Left ventricle myocardium superior (tissue), 1 donor: Measurements from ENCODE around the gene RBM19. TPM values are rescaled to one million over a fixed set of nuclear protein-coding genes. Genes with fewer than 3 reads are reported as not detected.

Experiments used
- ATAC-seq: fragments of 200-7000 bp; cut with Tn5 transposase; one replicate; pipeline ENCODE4 v1.9.1; 2020; ENCODE audit warnings: mild to moderate bottlenecking, moderate library complexity
- DNase-seq: peaks from one replicate; pipeline ENCODE4 v3.0.0-alpha.2; 2020
- intact Hi-C: fragments of 100-400 bp; cut with micrococcal nuclease; formaldehyde crosslinking; loops from one replicate; pipeline ENCODE4 v1.11.0; 2022
- total RNA-seq: library from RNA; stranded (reverse); fragmentation: NEBNext Ultra II Directional; extraction: Animal tissue kit (Norgen Biotek cat#: 25700); gene quantifications from one replicate; pipeline ENCODE4 v1.2.1, GENCODE V29; 2021
- donor health status: DM: no; HTN: yes; CAD: no; lungs with severe emphysema.

The RBM19 gene
- total RNA-seq, 1 donor from 2014 or later, result 19.8 TPM

GRCh38 chr12:113895176-113895575 lies 70.9 kb downstream of the RBM19 start:
- ATAC-seq, result no peak
- DNase-seq, result no peak
- intact Hi-C loops, result no loop called here

- intact Hi-C loops, result no loop called here
- DNase-seq (no peak), ATAC-seq (peak; percentile 60)
These were observed 71.4 kb downstream of the RBM19 start for GRCh38 chr12:113894697-113895096.

DNA sequence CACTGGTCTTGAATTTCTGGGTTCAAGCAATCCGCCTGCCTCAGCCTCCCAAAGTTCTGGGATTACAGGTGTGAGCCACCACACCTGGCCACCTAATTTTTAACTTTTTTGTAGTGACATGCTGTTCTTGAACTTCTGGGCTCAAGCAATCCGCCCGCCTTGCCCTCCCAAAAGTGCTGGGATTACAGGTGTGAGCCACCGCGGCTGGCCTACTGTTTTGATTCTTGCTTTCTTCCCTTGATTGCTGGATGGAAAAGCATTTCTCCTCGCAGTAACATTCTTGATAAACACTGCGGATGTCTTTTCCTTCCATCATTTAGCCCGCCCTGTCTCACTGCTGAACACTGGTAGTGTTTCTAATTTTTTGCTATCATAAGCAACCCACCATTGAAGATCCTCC lies 72.9 kb downstream of the RBM19 start:
- no peak for ATAC-seq
- DNase-seq, result no peak
- intact Hi-C loops, result no loop called here

DNA sequence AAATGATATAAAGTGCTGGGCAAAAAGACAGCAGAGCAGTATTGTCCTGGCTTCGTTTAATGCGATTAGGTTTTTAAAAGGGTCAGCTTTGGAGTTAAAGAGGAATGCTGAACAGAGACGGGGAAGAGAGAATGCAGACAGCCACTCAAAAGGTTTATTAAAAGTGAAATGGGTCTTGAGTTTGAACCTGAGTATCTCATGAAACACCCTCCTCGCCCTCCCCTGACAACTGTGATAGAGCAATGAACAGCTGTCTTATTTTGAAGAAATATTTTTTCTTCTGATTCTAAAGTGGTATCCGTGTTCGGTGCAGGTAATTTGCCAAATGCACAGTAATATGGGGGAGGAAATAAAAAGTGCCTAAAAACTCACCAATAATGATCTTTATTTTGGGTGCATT lies 73.6 kb downstream of the RBM19 start:
- no peak for DNase-seq
- intact Hi-C loops, result no loop called here
- ATAC-seq, result no peak

DNA sequence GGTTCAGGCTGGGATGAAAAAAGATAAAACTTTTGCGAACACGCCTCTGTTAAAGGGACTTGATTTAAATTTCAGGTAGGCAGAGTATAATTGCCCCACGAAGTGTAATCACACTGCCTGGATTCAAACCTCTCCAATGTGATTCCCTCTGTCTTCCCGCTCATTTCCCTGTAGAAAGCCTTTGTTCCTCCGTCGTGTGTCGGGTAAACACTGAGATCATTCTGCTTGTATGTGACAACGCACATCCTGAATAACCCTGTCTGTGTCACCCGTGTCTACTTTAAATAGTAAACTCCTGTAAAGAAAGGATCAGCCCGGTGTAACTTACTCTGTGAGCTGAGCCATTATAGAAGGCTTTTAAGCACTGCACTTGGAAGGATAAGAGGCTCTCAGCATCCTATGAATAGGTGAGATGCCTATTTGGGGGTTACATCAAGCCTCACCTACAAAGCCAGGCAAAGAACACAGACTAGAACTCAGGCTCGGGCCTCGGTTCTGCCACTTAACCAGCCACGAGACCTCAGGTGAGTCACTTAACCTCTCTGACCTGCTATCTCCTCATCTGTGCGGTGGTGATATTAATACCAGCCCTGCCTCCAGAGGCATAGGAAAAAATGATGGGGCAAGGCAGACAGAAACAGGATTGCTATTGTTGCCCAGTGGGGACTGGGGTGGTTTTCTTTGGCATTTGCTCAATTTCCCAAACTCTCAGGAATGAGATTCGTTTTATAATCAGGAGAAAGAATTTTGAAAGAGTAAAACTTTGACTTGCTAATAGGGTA lies 74.2 kb downstream of the RBM19 start:
- DNase-seq (no peak), ATAC-seq (no peak)
- intact Hi-C loops, result no loop called here

DNA sequence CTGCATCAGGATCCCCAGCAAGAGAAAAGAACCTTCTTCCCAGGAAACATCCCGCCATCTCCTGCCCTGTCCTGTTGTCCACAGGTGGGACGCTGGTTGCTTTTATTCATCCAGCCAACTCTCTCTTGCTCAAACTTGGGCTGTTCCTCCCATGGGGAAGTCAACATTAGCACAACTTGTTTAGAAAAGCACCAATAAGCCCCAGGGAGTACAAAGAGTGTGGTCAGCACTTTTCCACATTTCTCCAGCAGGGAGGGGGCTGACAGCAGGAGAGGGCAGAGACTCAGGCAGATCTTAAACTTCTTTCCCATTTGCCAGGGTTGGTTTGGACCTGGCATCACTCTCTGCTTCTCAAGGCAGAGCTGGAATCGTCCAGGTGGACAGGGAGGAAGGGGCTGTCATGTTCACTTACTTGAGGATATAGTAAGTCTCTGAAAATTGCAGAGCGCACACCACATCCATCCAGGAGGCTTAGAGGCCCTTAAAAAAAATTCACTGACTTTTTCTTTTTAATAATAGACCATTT lies 74.9 kb downstream of the RBM19 start:
- intact Hi-C loops, result no loop called here
- no peak for DNase-seq
- ATAC-seq, result no peak

GRCh38 chr12:113889891-113890581 lies 76.1 kb downstream of the RBM19 start:
- DNase-seq, result no peak
- no peak for ATAC-seq
- intact Hi-C loops, result no loop called here

- DNase-seq (no peak), ATAC-seq (peak; percentile 14)
- intact Hi-C loops, result no loop called here
These were observed 77.0 kb downstream of the RBM19 start for GRCh38 chr12:113889076-113889475.

- ATAC-seq (no peak), DNase-seq (no peak)
- intact Hi-C loops, result no loop called here
These were observed 77.7 kb downstream of the RBM19 start for GRCh38 chr12:113888435-113888834.

- ATAC-seq (no peak), DNase-seq (no peak)
- intact Hi-C loops, result no loop called here
These were observed 78.2 kb downstream of the RBM19 start for GRCh38 chr12:113887906-113888305.

GRCh38 chr12:113886721-113887120 lies 79.4 kb downstream of the RBM19 start:
- intact Hi-C loops, result no loop called here
- no peak for ATAC-seq

DNA sequence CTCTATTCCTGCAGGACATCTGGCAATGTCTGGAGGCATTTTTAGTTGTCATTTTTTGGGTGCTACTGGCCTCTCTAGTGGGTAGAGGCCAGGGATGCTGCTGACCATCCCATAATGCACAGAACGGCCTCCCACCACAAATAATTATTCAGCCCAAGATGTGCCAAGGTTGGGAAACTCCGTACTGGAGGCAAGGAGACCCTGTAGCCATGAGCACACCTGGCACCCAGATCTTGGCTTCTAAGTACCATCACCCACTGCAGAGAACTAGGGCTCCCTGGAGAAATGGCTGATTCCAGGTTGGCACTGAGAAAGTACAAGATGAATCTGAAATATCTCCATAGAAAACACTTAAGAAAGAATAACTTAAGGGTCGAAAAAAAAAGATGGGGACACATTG lies 81.7 kb downstream of the RBM19 start:
- DNase-seq (no peak), ATAC-seq (no peak)
- intact Hi-C loops, result no loop called here

More at GRCh38 chr12:113886721-113887120, 79.4 kb downstream of the RBM19 start:
- DNase-seq, result no peak

DNA sequence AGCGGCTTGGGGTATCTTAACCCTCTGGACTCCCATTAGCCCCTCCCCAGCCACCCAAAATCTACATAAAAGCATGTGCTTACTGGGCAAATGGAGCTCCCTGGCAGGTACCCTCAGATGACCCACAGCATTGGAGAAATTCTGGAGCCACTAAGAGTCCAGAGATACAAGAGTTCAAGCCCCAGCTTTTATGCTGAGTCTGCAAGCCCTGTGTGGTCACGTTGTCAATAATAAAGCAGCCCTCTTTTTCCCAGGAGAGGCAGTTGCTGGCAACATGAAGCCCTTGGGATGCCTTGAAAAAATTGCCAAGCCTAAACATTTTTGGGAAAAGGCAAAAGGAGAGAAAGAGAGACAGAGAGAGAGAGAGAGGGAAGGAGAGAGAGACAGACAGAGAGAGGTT lies 83.4 kb downstream of the RBM19 start:
- ATAC-seq (no peak), DNase-seq (no peak)
- intact Hi-C loops, result no loop called here

DNA sequence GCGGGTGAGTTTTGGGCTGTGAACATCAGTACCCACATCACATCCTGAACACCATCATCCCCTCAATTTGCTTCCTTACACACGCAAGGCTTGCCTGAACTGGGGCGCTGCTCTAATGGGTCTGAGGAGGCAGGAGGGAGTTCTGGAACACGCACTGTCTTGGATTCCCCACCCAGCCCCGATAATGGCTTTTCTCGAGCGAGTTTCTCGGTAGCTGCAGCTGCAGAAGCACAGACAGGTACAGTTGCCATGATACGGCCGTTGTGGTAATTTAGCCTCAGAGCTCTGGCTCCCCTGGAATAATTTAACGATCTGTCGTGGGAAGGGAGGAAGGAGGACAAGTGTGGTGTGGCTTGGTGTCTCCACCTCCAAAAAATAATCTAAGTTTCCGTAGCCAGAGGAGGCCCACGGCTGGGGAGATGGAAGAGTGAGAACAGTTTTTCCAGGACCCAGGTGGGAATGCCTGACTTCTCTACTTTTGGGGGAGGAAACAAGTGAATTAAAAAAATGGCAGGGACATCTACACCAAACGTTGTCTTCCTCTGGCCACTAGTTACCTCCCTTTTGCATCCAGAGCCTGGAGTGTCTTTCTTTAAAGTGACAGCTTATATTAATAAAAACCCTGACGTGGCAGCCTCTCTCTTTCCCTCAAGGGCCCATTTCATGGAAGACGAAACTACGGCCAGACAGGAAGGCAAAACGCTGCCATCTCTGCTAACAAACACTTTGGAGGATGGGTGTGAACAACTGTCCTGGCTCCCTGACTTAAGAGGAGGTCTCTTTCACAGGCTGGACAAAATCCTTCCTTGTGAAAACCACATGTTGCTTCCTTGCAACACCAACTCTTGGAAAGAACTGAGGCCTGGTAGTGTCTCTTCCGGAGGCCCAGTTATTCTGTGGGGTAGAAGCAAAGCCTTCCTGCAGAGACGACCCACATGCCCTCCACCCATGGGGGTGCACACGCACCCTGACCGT lies 84.8 kb downstream of the RBM19 start:
- intact Hi-C loops, result no loop called here
- DNase-seq (no peak), ATAC-seq (no peak)

DNA sequence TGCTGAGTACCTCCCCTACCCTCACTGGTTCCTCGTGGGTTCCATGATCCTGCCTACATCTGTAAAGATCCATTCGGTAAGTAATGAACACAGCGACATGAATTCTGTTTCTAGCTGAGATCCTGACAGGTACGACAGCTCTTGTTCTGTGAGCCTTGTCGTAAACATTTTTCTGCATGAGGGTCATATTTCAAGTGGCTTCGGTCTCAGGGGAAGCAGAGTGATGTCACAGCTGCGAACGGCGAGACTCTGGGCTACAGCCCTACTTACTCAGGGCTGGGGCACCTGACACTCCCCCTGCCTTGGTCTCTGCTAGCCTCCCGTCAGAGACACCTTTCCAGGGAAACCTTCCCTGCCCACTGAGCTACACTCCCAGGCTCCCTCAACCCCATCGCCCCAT lies 85.8 kb downstream of the RBM19 start:
- no peak for ATAC-seq
- DNase-seq, result no peak
- intact Hi-C loops, result no loop called here

DNA sequence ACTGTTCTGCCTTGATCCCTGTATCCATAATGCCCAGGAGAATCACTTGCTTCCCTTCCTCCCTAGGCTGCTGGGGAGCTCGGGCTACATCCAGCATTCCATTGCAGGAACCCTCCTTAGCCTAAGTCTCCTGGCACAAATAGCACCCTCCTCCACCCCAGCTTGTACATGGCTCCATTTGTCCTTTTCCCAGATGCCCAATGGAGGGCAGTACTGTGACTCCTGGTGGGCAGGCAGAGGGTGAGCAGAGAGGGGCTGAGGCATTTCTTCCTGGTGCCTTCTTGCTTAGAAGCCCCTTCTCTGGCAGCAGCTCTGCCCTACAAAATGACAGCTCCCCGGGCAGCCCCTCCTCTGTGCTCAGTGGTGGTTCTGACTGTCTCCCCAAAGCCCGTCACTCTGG lies 86.5 kb downstream of the RBM19 start:
- intact Hi-C loops, result no loop called here
- no peak for ATAC-seq
- DNase-seq, result no peak

GRCh38 chr12:113877607-113878006 lies 88.5 kb downstream of the RBM19 start:
- DNase-seq, result no peak
- intact Hi-C loops, result no loop called here
- no peak for ATAC-seq

DNA sequence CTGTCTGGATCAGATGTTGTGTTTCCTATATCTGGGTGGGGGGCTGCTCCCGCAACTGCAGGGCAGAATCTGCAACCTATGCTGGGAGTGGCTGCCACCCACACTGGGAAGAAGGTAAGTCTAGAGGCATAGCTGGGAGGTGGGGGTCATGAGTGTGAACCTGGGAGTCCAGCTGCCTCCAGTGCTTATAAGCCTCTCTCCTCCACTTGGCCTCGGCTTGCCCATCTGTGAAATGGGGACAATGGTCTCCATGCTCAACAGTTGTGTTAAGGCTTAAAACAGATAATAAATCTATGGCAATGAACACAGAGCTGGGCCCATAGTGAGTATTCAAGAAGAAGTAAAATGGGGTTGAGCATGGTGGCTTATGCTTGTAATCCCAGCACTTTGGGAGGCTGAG lies 90.0 kb downstream of the RBM19 start:
- ATAC-seq, result no peak
- DNase-seq, result no peak
- intact Hi-C loops, result no loop called here

DNA sequence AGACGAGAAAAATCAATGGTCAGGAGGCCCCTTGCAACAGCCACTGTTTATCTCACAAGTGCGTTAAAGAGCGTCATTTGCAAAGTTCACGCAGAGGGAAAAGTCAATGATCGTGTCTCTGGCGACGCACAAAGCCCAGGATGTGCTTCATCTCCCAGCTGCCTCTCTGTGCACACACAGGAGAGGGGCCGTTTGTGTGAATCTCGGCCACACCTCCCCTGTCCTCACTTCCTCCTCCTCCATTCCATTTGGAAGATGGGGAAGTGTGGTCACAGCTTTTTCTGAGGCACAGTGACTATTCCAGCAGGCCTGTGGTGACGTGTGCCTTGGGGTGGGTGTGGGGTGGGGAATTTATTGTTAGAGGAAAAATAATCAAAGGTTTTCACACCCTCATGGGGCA lies 90.4 kb downstream of the RBM19 start:
- DNase-seq, result no peak
- intact Hi-C loops, result no loop called here
- ATAC-seq, result no peak
